SK-MEL-5 (cell line): ENCODE results near the gene S100P. TPM values are rescaled to one million over a fixed set of nuclear protein-coding genes. Genes with fewer than 3 reads are reported as not detected.
"Not testable (repeated sequence)": the region's sequence is repeated elsewhere in the genome, so short reads cannot be mapped to it uniquely, and the experiment has no call there.

Experiments
- DNase-seq: peaks from one replicate; pipeline ENCODE4 v3.0.0-alpha.2; 2016; ENCODE audit warnings: low read depth, low spot score
- in situ Hi-C: cut with HindIII; loops from 2 replicates; pipeline ENCODE4 v1.10.0; 2016; ENCODE audit warnings: low sequenced_read_pairs, high pct_unique_total_duplicates, low pct_unique_long_range_greater_than_20kb
- total RNA-seq: library from RNA; depleted of rRNA; stranded (reverse); fragments of >200 nt; shearing (Covaris generic); gene quantifications from 2 replicates; pipeline ENCODE4 v1.2.3, GENCODE V29; 2014

S100P gene
- total RNA-seq, 1 experiment from 2014 or later = 0.40 TPM

GRCh38 chr4:6668391-6668790 lies 25.3 kb upstream of the S100P start:
- no peak for DNase-seq
- in situ Hi-C loops = no loop called here

- DNase-seq = no peak
- in situ Hi-C loops = no loop called here
Observed at GRCh38 chr4:6671648-6672047, 22.0 kb upstream of the S100P start.

DNA sequence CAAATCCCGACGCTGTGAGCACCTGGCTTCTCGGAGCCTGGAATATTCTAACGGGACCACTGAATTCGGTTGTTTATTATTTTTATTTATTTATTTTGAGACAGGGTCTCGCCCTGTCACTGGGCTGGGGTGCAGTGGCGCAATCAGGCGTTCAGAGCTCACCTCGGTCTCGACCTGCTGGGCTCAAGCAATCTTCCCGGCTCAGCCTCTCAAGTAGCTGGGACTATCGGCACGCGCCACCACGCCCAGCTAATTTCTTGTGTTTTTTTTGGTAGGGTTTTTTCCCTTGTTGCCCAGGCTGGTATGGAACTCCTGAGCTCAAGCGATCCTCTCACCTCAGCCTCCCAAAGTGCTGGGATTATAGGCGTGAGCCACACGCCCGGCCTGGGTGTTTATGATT lies 21.5 kb upstream of the S100P start:
- in situ Hi-C loops = no loop called here

DNA sequence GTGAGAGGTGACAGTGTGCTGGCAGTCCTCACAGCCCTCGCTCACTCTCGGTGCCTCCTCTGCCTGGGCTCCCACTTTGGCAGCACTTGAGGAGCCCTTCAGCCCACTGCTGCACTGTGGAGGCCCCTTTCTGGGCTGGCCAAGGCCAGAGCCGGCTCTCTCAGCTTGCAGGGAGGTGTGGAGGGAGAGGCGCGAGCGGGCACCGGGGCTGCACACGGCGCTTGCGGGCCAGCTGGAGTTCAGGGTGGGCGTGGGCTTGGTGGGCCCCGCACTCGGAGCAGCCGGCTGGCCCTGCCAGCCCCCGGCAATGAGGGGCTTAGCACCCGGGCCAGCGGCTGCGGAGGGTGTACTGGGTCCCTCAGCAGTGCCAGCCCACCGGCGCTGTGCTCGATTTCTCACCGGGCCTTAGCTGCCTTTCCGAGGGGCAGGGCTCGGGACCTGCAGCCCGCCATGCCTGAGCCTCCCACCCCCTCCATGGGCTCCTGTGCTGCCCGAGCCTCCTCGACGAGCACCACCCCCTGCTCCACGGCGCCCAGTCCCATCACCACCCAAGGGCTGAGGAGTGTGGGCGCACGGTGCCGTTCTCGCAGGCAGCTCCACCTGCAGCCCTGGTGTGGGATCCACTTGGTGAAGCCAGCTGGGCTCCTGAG lies 21.0 kb upstream of the S100P start:
- in situ Hi-C loops, DNase-seq: not testable (repeated sequence)

More for the DNA sequence above, 21.5 kb upstream of the S100P start:
- DNase-seq = no peak

GRCh38 chr4:6673191-6673659 lies 20.5 kb upstream of the S100P start:
- in situ Hi-C loops = not testable (repeated sequence)

DNA sequence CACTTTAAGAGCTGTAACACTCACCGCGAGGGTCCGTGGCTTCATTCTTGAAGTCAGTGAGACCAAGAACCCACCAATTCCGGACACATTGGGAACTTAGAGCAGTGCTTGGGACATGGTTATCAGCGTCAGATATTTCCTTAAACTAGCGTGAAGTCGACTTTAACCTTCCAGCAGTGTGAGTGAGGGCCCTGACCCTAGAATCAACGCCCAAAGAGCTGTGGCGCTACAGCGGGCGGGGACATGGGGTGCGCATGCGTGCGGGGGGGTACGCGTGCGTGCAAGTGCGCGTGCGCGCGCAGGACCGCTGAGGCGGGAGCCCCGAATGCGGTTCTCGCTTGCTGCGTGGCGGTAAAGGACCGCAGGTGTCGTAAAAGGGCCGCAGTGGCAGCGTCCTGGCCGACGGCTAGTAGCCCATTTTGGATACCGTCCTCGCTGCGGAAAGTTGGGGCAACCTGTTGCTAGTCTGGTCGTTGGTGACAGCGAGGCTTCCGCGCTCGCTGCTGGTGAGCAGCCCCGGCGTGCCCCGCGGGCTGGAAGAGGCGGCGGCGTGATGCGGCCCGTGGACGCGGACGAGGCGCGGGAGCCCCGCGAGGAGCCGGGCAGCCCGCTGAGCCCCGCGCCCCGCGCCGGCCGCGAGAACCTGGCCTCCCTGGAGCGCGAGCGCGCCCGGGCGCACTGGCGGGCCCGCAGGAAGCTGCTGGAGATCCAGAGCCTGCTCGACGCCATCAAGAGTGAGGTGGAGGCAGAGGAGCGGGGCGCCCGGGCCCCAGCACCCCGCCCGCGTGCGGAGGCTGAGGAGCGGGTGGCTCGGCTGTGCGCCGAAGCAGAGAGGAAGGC lies 19.8 kb upstream of the S100P start:
- in situ Hi-C loops = no loop called here

More at GRCh38 chr4:6673191-6673659, 20.5 kb upstream of the S100P start:
- DNase-seq = not testable (repeated sequence)

DNA sequence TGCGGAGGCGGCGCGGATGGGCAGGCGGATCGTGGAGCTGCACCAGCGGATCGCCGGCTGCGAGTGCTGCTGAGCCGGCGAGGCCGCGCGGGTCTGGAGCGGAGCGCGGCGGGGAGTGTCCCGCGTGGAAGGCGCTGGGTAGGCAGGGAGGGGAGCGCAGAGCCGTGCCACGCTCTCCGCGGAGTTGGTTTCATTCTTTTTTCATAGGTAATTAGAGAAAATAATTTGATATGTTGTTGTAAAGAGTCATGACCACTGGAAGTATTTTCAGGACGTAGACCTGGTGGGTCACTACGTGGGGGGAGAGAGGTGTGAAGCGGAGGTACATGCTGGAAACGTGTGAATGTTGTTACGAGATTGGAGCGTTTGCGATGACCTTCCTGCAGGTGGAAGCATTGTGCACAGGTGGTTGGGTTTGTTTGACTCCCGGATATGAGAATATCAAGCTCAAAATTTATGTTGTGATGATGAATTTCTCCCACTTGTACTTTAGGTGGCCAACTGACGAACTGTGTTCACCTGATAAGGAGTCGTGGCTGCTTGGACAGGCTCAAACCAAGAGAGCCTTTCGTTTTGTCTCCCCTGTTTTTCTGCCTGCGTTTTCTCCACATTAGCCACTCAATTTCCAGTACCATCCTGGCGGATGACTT lies 19.1 kb upstream of the S100P start:
- peak; percentile 22 for DNase-seq

More for the DNA sequence above, 19.8 kb upstream of the S100P start:
- DNase-seq = peak; percentile 93

DNA sequence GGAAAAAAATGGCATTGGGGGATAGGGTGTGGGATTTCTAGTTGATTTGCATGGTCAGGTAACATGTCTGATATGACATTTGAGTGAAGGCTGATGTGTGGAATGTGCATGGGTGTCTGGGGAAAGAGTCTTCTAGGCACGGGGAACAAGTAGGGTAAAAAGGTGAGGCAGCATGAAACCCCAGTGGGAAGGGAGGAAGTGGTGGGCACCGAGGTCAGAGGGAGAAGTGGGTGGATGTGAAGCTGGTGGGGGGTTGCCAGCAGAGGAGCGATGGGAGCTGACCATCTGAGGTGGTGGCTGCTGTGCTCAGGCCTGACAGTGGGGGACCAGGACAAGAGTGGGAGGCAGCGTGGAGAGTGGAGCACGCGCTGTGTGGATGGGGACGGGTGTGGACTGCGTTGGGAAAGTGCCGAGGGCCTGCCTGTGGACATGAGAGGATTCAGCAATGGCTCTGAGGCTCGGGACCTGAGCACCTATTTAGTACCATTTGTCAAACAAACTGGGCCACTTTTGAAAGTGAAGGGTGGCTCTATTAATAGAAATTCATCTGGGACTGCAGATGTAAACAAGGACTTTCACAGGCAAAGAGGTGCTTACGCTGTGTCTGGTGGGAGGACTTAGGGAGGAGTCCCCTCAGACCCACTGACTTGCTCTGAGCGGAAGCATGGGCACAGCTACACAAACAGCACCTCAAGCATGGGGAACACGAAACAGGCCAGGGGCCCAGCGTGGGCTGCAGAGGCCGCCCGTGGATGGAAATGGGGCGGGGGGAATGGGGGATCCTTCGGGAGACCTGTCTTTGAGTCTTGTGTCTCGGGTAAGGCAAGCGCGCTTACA lies 16.7 kb upstream of the S100P start:
- in situ Hi-C loops = no loop called here

More for the DNA sequence above, 19.1 kb upstream of the S100P start:
- in situ Hi-C loops = no loop called here

GRCh38 chr4:6680372-6681034 lies 13.2 kb upstream of the S100P start:
- in situ Hi-C loops = no loop called here

More for the DNA sequence above, 16.7 kb upstream of the S100P start:
- DNase-seq = no peak

DNA sequence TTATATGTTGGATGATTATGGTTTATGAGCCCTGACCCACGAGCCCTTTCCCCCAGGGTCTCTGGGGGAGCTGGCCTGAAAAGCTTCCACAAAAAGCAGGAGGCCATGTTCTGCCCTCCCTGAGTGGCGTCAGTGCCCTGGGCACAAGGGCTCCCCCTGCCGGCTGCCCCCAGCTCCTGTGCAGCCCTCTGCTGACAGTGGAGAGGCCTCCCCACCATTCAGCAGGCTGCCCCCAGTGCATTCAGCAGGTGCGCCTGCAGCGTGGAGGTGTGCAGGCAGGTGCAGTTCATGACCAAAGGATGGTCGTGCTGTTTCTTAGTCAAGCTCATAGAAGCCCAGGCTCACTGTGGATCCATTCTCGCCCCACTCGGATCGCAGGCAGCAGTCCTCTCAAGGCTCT lies 12.5 kb upstream of the S100P start:
- in situ Hi-C loops = no loop called here
- peak; percentile 46 for DNase-seq

More at GRCh38 chr4:6680372-6681034, 13.2 kb upstream of the S100P start:
- DNase-seq = no peak

GRCh38 chr4:6682862-6683590 lies 10.7 kb upstream of the S100P start:
- in situ Hi-C loops = no loop called here
- DNase-seq = no peak

DNA sequence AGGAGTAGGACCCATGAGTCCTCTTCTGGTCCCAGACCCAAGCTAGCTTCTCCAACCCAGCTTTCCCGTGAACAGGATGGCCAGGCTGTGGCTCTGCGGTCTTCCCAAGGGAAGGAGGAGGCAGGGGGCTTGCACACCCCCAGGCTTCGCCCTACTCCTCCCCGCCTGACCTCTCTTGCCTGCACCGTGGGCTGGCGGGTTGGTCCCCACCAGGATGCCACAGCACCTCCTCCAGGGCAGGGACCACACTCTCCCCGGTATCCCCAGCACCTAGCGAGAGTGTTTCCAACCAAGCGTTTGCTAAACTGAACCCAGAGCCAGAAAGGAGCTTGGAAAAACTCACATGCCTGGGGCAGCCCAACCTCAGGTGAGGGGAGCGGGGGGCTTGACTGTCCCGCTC lies 9.0 kb upstream of the S100P start:
- in situ Hi-C loops = no loop called here
- DNase-seq = no peak

DNA sequence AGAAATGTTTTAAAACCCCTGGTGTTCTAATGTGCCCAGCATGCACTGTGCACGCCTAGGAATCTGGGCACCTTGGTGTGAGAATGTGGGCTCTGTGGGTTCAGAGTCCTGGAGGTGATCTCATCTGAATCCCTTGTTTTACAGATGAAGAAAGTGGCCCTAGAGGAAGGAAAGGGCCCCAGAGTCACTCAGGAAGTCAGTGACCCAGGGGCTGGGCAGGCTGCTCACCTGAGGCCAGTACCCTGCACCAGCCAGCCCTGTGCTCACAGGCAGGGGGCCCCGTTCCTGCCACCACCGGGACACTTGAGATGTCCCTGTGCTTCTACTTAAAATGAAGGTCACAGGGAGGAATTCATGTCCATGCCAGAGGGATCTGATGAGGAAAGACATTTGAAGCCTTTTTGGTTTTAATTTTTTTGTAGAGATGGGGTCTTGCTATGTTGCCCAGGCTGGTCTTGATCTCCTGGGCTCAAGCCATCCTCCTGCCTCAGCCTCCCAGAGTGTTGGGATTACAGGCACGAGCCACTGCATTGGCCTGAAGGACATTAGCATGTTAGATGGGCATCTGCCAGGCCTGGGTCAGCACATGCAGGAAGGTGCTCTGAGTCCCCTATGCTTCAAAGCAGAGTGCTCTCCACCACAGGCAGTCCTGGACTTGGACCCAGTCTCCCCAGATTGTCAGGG lies 7.4 kb upstream of the S100P start:
- no peak for DNase-seq
- in situ Hi-C loops = no loop called here

- no peak for DNase-seq
- in situ Hi-C loops = no loop called here
Observed at GRCh38 chr4:6687947-6688878, 5.5 kb upstream of the S100P start.
